Suprapubic skin (tissue), 4 donors: ENCODE results near the gene FOXO3.

ENCODE experiments used
- EP300 ChIP-seq: sonication (generic); formaldehyde crosslinking; IDR thresholded peaks from one replicate; pipeline ENCODE4 v1.6.1; 2017; ENCODE audit warnings: antibody characterized with exemption
- POLR2A ChIP-seq, 2 donors: fragments of 450-650 bp; IDR thresholded peaks; one replicate each; pipeline ENCODE4 v1.6.1; 2017; ENCODE audit warnings: antibody characterized with exemption in 2 of 2, mild to moderate bottlenecking in 2 of 2, moderate library complexity in 2 of 2
- POLR2AphosphoS5 ChIP-seq, 3 donors: sonication (generic); formaldehyde crosslinking; IDR thresholded peaks; one replicate each; pipeline ENCODE4 v1.6.1; 2017; ENCODE audit warnings: antibody characterized with exemption in 3 of 3
- TF ChIP-seq, protein P1 (sequence below), 2 donors: fragments of 200-600 bp in 1 of 2; fragments of 450-650 bp in 1 of 2; sonication (generic) in 1 of 2; IDR thresholded peaks; one replicate each; pipeline ENCODE4 v1.5.1; 2016 to 2019; ENCODE audit warnings: antibody characterized with exemption in 2 of 2, mild to moderate bottlenecking in 1 of 2, moderate library complexity in 1 of 2

DNA sequence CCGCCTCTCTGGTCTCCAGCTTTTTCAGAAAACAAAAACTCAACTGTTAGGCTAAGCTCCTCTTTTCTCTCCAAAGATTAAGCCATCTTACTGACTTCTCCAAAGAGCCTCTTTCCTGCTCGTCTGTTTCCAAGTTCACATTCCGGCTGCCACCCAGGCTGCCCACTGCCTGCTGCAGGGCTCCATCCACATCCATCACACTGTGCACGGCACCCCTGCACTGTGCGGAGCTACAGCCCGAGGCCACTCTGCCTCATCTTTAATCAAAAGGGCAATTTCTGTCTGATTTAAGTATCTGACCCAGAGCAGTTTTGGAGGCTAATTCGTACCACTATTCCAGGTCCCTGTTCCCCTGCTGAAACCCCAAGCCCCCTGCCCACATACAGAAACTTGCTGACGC, 145.9 kb downstream of the FOXO3 start:
- TF ChIP-seq, protein P1, sequence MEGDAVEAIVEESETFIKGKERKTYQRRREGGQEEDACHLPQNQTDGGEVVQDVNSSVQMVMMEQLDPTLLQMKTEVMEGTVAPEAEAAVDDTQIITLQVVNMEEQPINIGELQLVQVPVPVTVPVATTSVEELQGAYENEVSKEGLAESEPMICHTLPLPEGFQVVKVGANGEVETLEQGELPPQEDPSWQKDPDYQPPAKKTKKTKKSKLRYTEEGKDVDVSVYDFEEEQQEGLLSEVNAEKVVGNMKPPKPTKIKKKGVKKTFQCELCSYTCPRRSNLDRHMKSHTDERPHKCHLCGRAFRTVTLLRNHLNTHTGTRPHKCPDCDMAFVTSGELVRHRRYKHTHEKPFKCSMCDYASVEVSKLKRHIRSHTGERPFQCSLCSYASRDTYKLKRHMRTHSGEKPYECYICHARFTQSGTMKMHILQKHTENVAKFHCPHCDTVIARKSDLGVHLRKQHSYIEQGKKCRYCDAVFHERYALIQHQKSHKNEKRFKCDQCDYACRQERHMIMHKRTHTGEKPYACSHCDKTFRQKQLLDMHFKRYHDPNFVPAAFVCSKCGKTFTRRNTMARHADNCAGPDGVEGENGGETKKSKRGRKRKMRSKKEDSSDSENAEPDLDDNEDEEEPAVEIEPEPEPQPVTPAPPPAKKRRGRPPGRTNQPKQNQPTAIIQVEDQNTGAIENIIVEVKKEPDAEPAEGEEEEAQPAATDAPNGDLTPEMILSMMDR (IDR thresholded peaks at IDR 0.05), result no peak
- no peak for TF ChIP-seq POLR2A (IDR thresholded peaks at IDR 0.05)
- no peak for TF ChIP-seq POLR2AphosphoS5 (IDR thresholded peaks at IDR 0.05)
- no peak for TF ChIP-seq EP300
